ENCODE data around the gene BPGM. TPM values are rescaled to one million over a fixed set of nuclear protein-coding genes. Genes with fewer than 3 reads are reported as not detected.

BPGM gene
- total and polyA plus RNA-seq, 2 experiments from 2014 or later: 25.0 to 25.7 TPM

DNA sequence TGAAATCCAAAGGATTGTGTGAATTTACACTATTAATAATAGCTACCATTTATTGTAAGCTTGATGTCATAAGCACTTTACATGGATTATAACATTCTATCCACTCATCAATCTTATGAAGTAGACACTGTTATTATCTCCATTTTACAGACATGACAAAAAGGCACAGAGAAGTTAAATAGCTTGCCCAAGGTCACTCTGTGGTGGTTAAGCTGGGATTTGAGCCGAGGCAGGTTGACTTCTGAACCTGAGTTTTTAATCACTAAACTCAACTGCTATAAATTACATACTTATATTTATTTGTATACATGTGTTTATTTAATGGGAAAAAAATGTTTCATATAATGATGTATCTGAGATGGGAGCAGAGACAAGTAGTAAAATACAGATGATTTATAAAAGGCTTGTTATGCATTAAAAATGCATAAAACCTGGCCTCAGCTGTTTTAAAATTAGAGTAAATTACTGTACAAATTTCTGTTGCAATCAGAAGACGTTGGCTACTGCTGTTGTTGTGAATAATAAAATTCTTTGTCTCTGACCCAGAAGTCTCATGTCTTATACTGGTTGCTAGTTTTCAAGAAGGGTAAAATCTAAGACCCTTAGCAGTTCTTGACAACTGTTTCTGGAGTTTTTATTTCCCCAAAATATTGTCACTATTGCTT, 71.7 kb downstream of the BPGM start:
- Histone ChIP-seq H3K9me3 (ENCODE audit: low read depth) (no peaks in the 10 kb centered on the region), H3K4me1 (ENCODE audit: insufficient read depth) (peaks cover 20% of the 10 kb centered on the region), H3K27ac (no peak overlapping the region), H3K27me3 (no peaks in the 10 kb centered on the region), H3K4me3 (no peak overlapping the region), H3K36me3 (replicated peaks; ENCODE audit: insufficient read depth, low read depth) (no peaks in the 10 kb centered on the region), H3K79me2 (no peaks in the 10 kb centered on the region), H3K4me2 (no peak overlapping the region), H2AFZ (no peak overlapping the region), H4K20me1 (ENCODE audit: insufficient read depth, poor library complexity, severe bottlenecking) (no peaks in the 10 kb centered on the region), H3K9me2 (replicated peaks; ENCODE audit: insufficient read depth) (no peaks in the 10 kb centered on the region)
- DNase-seq (ENCODE audit: low spot score): no peak
- 69% methylated on average over 2 of the region's 2 CpGs for WGBS (ENCODE audit: low lambda C conversion rate, missing lambda C conversion rate)
- TF ChIP-seq EZH2phosphoT487 (IDR thresholded peaks at IDR 0.05; ENCODE audit: low read depth, severe bottlenecking, unreplicated experiment): no peak
- TF ChIP-seq, protein P1, sequence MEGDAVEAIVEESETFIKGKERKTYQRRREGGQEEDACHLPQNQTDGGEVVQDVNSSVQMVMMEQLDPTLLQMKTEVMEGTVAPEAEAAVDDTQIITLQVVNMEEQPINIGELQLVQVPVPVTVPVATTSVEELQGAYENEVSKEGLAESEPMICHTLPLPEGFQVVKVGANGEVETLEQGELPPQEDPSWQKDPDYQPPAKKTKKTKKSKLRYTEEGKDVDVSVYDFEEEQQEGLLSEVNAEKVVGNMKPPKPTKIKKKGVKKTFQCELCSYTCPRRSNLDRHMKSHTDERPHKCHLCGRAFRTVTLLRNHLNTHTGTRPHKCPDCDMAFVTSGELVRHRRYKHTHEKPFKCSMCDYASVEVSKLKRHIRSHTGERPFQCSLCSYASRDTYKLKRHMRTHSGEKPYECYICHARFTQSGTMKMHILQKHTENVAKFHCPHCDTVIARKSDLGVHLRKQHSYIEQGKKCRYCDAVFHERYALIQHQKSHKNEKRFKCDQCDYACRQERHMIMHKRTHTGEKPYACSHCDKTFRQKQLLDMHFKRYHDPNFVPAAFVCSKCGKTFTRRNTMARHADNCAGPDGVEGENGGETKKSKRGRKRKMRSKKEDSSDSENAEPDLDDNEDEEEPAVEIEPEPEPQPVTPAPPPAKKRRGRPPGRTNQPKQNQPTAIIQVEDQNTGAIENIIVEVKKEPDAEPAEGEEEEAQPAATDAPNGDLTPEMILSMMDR (IDR thresholded peaks at IDR 0.05; ENCODE audit: poor library complexity): no peak
- no peak for TF ChIP-seq EZH2 (IDR thresholded peaks at IDR 0.05; ENCODE audit: borderline replicate concordance)

DNA sequence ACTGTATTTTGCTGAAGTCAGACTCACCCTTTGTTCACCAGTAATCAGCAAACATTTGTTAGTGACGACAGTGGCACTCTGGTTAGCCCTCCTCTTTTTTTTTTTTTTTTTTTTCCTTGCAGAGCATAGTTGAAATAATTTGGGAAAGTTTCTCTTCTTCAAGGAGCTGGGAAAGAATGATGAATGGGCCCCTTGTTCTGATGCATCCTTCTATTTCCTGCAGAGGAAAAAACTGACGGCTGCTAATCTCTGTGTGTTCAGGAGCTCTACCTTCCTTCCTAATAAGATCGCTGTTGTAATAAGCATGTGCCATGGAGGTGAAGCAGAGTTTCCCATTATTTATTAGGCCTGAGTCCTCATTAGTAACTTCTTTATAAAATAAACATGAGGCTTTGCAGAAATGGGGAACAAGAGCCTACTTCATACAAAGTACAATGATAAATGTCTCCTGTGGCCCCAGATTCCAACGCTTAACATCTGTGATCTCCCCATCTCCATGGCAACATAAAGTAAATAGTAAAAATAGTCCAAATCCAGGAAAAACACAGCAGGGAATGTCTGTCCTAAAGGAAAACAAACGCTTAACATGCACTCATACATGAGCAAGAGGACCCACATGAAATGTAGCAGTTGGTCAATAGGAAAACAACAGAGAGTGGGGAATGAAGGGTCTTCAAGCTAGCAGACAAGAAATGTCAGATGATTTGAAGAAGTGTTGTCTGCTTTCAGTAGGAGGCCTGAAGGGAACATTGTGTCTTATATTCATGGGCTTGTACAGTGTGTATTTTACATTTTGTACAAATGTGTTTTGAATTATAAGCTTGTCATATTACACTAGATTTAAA, 73.7 kb downstream of the BPGM start:
- WGBS (ENCODE audit: low lambda C conversion rate, missing lambda C conversion rate): 39% methylated on average over 5 of the region's 5 CpGs
- Histone ChIP-seq H2AFZ (peak overlapping the region; percentile 12), H3K4me1 (ENCODE audit: insufficient read depth) (peaks cover 20% of the 10 kb centered on the region), H3K9me2 (replicated peaks; ENCODE audit: insufficient read depth) (no peaks in the 10 kb centered on the region), H3K9me3 (ENCODE audit: low read depth) (no peaks in the 10 kb centered on the region), H3K36me3 (replicated peaks; ENCODE audit: insufficient read depth, low read depth) (no peaks in the 10 kb centered on the region), H3K4me2 (no peak overlapping the region), H3K27ac (peak overlapping the region; percentile 61), H4K20me1 (ENCODE audit: insufficient read depth, poor library complexity, severe bottlenecking) (no peaks in the 10 kb centered on the region), H3K4me3 (no peak overlapping the region), H3K79me2 (no peaks in the 10 kb centered on the region), H3K27me3 (no peaks in the 10 kb centered on the region)
- TF ChIP-seq, protein P1 (IDR thresholded peaks at IDR 0.05; ENCODE audit: poor library complexity): no peak
- TF ChIP-seq EZH2 (IDR thresholded peaks at IDR 0.05; ENCODE audit: borderline replicate concordance) (no peak), EZH2phosphoT487 (IDR thresholded peaks at IDR 0.05; ENCODE audit: low read depth, severe bottlenecking, unreplicated experiment) (no peak)
- DNase-seq (ENCODE audit: low spot score): no peak

DNA sequence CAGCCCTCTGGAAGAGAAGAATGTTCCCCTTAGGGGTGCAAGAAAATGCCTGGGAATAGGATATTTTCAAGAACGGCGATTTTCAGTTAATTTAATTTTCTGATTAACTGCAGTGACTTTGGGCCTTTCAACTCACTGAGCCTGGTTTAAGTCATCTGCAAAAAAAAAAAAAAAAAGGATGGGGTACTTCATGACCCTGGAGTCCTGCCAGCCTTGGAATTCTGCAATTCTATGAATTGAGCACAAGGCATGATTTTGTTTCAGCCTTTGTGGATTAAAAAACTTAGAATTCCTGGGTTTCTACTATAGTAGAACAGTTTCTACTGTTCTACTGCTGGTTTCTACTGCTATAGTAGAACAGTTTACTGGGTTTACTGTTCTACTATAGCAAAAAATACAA, 74.5 kb downstream of the BPGM start:
- WGBS (ENCODE audit: low lambda C conversion rate, missing lambda C conversion rate): 79% methylated on average over 2 of the region's 2 CpGs
- no peaks in the 10 kb centered on the region for H3K79me2 ChIP-seq
- TF ChIP-seq, protein P1 (IDR thresholded peaks at IDR 0.05; ENCODE audit: poor library complexity): no peak
- no peak for TF ChIP-seq EZH2phosphoT487 (IDR thresholded peaks at IDR 0.05; ENCODE audit: low read depth, severe bottlenecking, unreplicated experiment)
- no peak for TF ChIP-seq EZH2 (IDR thresholded peaks at IDR 0.05; ENCODE audit: borderline replicate concordance)
- H3K27me3 ChIP-seq: no peaks in the 10 kb centered on the region
- H3K9me3 ChIP-seq (ENCODE audit: low read depth): no peaks in the 10 kb centered on the region
- H3K4me3 ChIP-seq: no peak overlapping the region
- H3K4me2 ChIP-seq: no peak overlapping the region
- H3K4me1 ChIP-seq (ENCODE audit: insufficient read depth): peaks cover 20% of the 10 kb centered on the region
- no peaks in the 10 kb centered on the region for H3K36me3 ChIP-seq (replicated peaks; ENCODE audit: insufficient read depth, low read depth)
- peak overlapping the region; percentile 61 for H3K27ac ChIP-seq
- no peaks in the 10 kb centered on the region for H3K9me2 ChIP-seq (replicated peaks; ENCODE audit: insufficient read depth)
- H2AFZ ChIP-seq: no peak overlapping the region
- no peak for DNase-seq (ENCODE audit: low spot score)
- H4K20me1 ChIP-seq (ENCODE audit: insufficient read depth, poor library complexity, severe bottlenecking): no peaks in the 10 kb centered on the region

Measured in hepatocyte (in vitro differentiated cells).